Panc1 (cell line): Measurements from ENCODE around the gene PHF2. TPM values are rescaled to one million over a fixed set of nuclear protein-coding genes. Genes with fewer than 3 reads are reported as not detected.

Experiments used
- ATAC-seq: fragments of 200-7000 bp; cut with Tn5 transposase; 2 replicates; pipeline ENCODE4 v1.9.1; 2020; ENCODE audit warnings: mild to moderate bottlenecking, moderate library complexity
- BruUV-seq: library from RNA; stranded (reverse); fragments of 400-500 nt; replicated peaks from 2 replicates; lab custom pipeline; 2021; lab: Mats Ljungman, UMichigan
- CTCF ChIA-PET: fragments of 300-600 bp; sonication (Branson Sonifier 250); formaldehyde crosslinking; loops from one replicate; lab custom pipeline; 2022; ENCODE audit warnings: antibody characterized with exemption; lab: Charles Lee
- POLR2A ChIA-PET: fragments of 300-600 bp; sonication (Branson Sonifier 250); formaldehyde crosslinking; loops from one replicate; lab custom pipeline; 2022; ENCODE audit warnings: antibody characterized with exemption; lab: Charles Lee
- DNase-seq: peaks from one replicate; pipeline ENCODE4 v3.0.0-alpha.2; 2010; ENCODE audit warnings: low read depth, low spot score
- H3K27ac ChIP-seq: 2 replicates; pipeline ENCODE4 v1.5.1; 2011; ENCODE audit warnings: mild to moderate bottlenecking, low read length, inconsistent platforms
- H3K27me3 ChIP-seq: fragments of 200-500 bp; sonication (Bioruptor generic); 2 replicates; pipeline ENCODE4 v1.6.0; 2014; ENCODE audit warnings: low read length, inconsistent platforms; ENCODE audit not compliant: control insufficient read depth, insufficient read depth
- H3K36me3 ChIP-seq: fragments of 200-500 bp; sonication (Bioruptor generic); 2 replicates; pipeline ENCODE4 v1.5.1; 2014; ENCODE audit warnings: inconsistent platforms, mild to moderate bottlenecking, low read length, moderate library complexity; ENCODE audit not compliant: control insufficient read depth, insufficient read depth
- H3K4me1 ChIP-seq: 2 replicates; pipeline ENCODE4 v1.5.1; 2011; ENCODE audit warnings: inconsistent platforms, mild to moderate bottlenecking, low read length, moderate library complexity; ENCODE audit not compliant: control insufficient read depth, insufficient read depth
- H3K4me3 ChIP-seq, 2 experiments: 2 replicates each; pipeline ENCODE4 v1.5.1; 2011 to 2012; ENCODE audit warnings: low read depth in 2 of 2, low read length in 2 of 2, mild to moderate bottlenecking in 2 of 2, inconsistent platforms in 1 of 2, moderate library complexity in 1 of 2
- H3K9me3 ChIP-seq: fragments of 200-500 bp; sonication (Bioruptor generic); 2 replicates; pipeline ENCODE4 v1.5.1; 2014; ENCODE audit warnings: low read depth, mild to moderate bottlenecking, inconsistent platforms, low read length, moderate library complexity; ENCODE audit not compliant: control insufficient read depth, insufficient read depth
- CTCF ChIP-seq: fragments of 450-650 bp; IDR thresholded peaks from 2 replicates; pipeline ENCODE4 v1.5.1; 2017; ENCODE audit warnings: mild to moderate bottlenecking
- POLR2AphosphoS5 ChIP-seq: IDR thresholded peaks from 2 replicates; pipeline ENCODE4 v1.6.1; 2012; ENCODE audit warnings: mild to moderate bottlenecking, low read depth, low read length, moderate library complexity
- REST ChIP-seq, 2 experiments: IDR thresholded peaks; 2 replicates each; pipeline ENCODE4 v1.6.1; 2011 to 2012; ENCODE audit warnings: low read depth in 2 of 2, control low read depth in 1 of 2, low read length in 1 of 2, mild to moderate bottlenecking in 1 of 2, moderate library complexity in 1 of 2; ENCODE audit not compliant: insufficient read depth in 1 of 2
- SIN3A ChIP-seq: IDR thresholded peaks from 2 replicates; pipeline ENCODE4 v1.6.1; 2012; ENCODE audit warnings: low read depth, mild to moderate bottlenecking, low read length, moderate library complexity, borderline replicate concordance; ENCODE audit not compliant: insufficient read depth
- TCF7L2 ChIP-seq: IDR thresholded peaks from 2 replicates; pipeline ENCODE4 v1.6.1; 2011; ENCODE audit warnings: mild to moderate bottlenecking, low read depth, low read length, inconsistent platforms
- in situ Hi-C: cut with HindIII; loops from 2 replicates; pipeline ENCODE4 v1.10.0; 2016; ENCODE audit warnings: low sequenced_read_pairs, low pct_unique_long_range_greater_than_20kb
- intact Hi-C: fragments of 100-400 bp; cut with micrococcal nuclease; formaldehyde crosslinking; loops from one replicate; pipeline ENCODE4 v1.10.0; 2022; ENCODE audit not compliant: unreplicated experiment
- total RNA-seq: library from RNA; stranded (reverse); gene quantifications from one replicate; pipeline ENCODE4 v1.2.1, GENCODE V29; 2021; ENCODE audit not compliant: unreplicated experiment

The PHF2 gene
- total RNA-seq, 1 experiment from 2014 or later, result 16.6 TPM

- in situ Hi-C loops, result no loop called here
- H3K27ac ChIP-seq, result no peak overlapping the region
- ATAC-seq, result no peak
- no peaks in the 10 kb centered on the region for H3K9me3 ChIP-seq
- no TSS peak for BruUV-seq
- no peaks in the 10 kb centered on the region for H3K4me1 ChIP-seq
- CTCF ChIA-PET, result interaction anchor here (0.6 kb wide), 1 partner anchor 204 kb away, joined by 4 read pairs; no protein-coding TSS in a partner anchor
- intact Hi-C loops, result no loop called here
- no peaks in the 10 kb centered on the region for H3K36me3 ChIP-seq
- no peak for TF ChIP-seq POLR2AphosphoS5
- no peak for TF ChIP-seq REST (IDR thresholded peaks at IDR 0.05; ENCODE audit: insufficient read depth in 1 of 2, low read depth in 2 of 2, low read length in 1 of 2)
- no peak for TF ChIP-seq SIN3A
- TF ChIP-seq TCF7L2, result no peak
- no peak for TF ChIP-seq CTCF
- no peaks in the 10 kb centered on the region for H3K27me3 ChIP-seq
- POLR2A ChIA-PET, result no interaction called here
- no peak overlapping the region for H3K4me3 ChIP-seq
- DNase-seq, result no peak
These were observed 24.1 kb downstream of the PHF2 start for GRCh38 chr9:93600504-93600903.

DNA sequence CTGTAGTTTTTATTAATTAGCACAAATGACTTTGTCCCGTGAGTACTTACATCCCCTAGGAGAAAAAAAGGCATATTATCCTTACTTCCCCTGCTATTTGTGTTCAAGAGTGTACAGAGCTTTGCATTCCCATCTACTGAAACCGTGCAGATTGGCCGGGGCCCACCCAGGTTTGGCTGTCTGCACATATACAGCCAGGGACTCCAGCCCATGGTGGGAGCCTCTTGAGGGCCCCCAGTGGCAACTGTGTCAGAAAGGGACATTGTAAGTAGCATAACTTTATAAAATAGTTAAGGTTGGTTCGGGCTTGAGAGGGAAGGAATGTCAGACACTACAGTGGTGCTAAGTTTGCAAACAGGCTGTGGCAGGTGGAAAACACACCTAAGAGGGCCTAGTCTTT lies 24.7 kb downstream of the PHF2 start:
- in situ Hi-C loops, result no loop called here
- H3K4me1 ChIP-seq, result no peaks in the 10 kb centered on the region
- H3K4me3 ChIP-seq, result no peak overlapping the region
- no TSS peak for BruUV-seq
- CTCF ChIA-PET, result no interaction called here
- intact Hi-C loops, result no loop called here
- TF ChIP-seq CTCF (no peak), SIN3A (no peak), TCF7L2 (no peak), POLR2AphosphoS5 (no peak), REST (IDR thresholded peaks at IDR 0.05; ENCODE audit: insufficient read depth in 1 of 2, low read depth in 2 of 2, low read length in 1 of 2) (no peak)
- no peaks in the 10 kb centered on the region for H3K36me3 ChIP-seq
- POLR2A ChIA-PET, result no interaction called here
- no peaks in the 10 kb centered on the region for H3K9me3 ChIP-seq
- no peak for ATAC-seq
- no peaks in the 10 kb centered on the region for H3K27me3 ChIP-seq
- no peak for DNase-seq
- no peak overlapping the region for H3K27ac ChIP-seq
